A673 (cell line): ENCODE measurements around the gene RFXANK. TPM values are rescaled to one million over a fixed set of nuclear protein-coding genes. Genes with fewer than 3 reads are reported as not detected.
A peak's percentile ranks its signal among the peaks of the same experiment; 100 is the strongest.

ENCODE experiments used
- BruUV-seq: library from RNA; stranded (reverse); fragments of 400-500 nt; replicated peaks from 2 replicates; lab custom pipeline; 2021; lab: Mats Ljungman, UMichigan
- CTCF ChIA-PET: fragments of 300-600 bp; sonication (Branson Sonifier 250); formaldehyde crosslinking; loops from one replicate; lab custom pipeline; 2022; ENCODE audit warnings: antibody characterized with exemption; lab: Charles Lee
- POLR2A ChIA-PET: fragments of 300-600 bp; sonication (Branson Sonifier 250); formaldehyde crosslinking; loops from one replicate; lab custom pipeline; 2022; ENCODE audit warnings: antibody characterized with exemption; ENCODE audit not compliant: low non-redundant PET; lab: Charles Lee
- DNase-seq: peaks from one replicate; pipeline ENCODE4 v3.0.0-alpha.2; 2015; ENCODE audit warnings: low spot score
- H3K27ac ChIP-seq: fragments of 200-600 bp; sonication (generic); 2 replicates; pipeline ENCODE4 v1.5.1; 2016; ENCODE audit warnings: mixed run types, low read depth, mild to moderate bottlenecking, mixed read lengths, antibody characterized with exemption, low read length; ENCODE audit not compliant: poor library complexity, severe bottlenecking
- H3K27me3 ChIP-seq: fragments of 200-600 bp; sonication (generic); replicated peaks from 2 replicates; pipeline ENCODE4 v1.6.1; 2017; ENCODE audit warnings: mixed run types, low read depth, mild to moderate bottlenecking, mixed read lengths, antibody characterized with exemption, low read length; ENCODE audit not compliant: insufficient read depth, poor library complexity
- H3K36me3 ChIP-seq: fragments of 200-600 bp; sonication (generic); 2 replicates; pipeline ENCODE4 v1.6.1; 2016; ENCODE audit warnings: mixed run types, mild to moderate bottlenecking, mixed read lengths, antibody characterized with exemption, low read length; ENCODE audit not compliant: insufficient read depth, poor library complexity, severe bottlenecking
- H3K4me1 ChIP-seq: fragments of 200-600 bp; sonication (generic); 2 replicates; pipeline ENCODE4 v1.6.1; 2017; ENCODE audit warnings: mixed run types, mild to moderate bottlenecking, mixed read lengths, antibody characterized with exemption, low read length; ENCODE audit not compliant: insufficient read depth, poor library complexity, severe bottlenecking
- H3K4me3 ChIP-seq: fragments of 200-600 bp; sonication (generic); 2 replicates; pipeline ENCODE4 v1.5.1; 2016; ENCODE audit warnings: low read depth, mixed run types, mild to moderate bottlenecking, mixed read lengths, low read length; ENCODE audit not compliant: poor library complexity, severe bottlenecking
- H3K9me3 ChIP-seq: fragments of 200-600 bp; sonication (generic); 2 replicates; pipeline ENCODE4 v1.6.1; 2016; ENCODE audit warnings: mixed run types, low read depth, mild to moderate bottlenecking, mixed read lengths, antibody characterized with exemption, low read length; ENCODE audit not compliant: poor library complexity, severe bottlenecking
- CTCF ChIP-seq: fragments of 300-800, 200-600 bp; sonication (generic); conservative IDR thresholded peaks from 2 replicates; pipeline ENCODE4 v1.5.1; 2017; ENCODE audit warnings: low read depth, mild to moderate bottlenecking, antibody characterized with exemption, low read length, moderate library complexity, mixed read lengths
- EZH2 ChIP-seq: fragments of 200-600 bp; sonication (generic); IDR thresholded peaks from 2 replicates; pipeline ENCODE4 v1.6.1; 2017; ENCODE audit warnings: borderline replicate concordance, low read depth, mild to moderate bottlenecking, mixed read lengths, antibody characterized with exemption, low read length; ENCODE audit not compliant: poor library complexity, severe bottlenecking
- intact Hi-C: fragments of 100-400 bp; cut with micrococcal nuclease; formaldehyde crosslinking; loops from one replicate; pipeline ENCODE4 v1.10.0; 2022; ENCODE audit not compliant: unreplicated experiment
- total RNA-seq: library from RNA; stranded (reverse); gene quantifications from 2 replicates; pipeline ENCODE4 v1.2.3, GENCODE V29; 2021

Gene RFXANK
- total RNA-seq, 1 experiment from 2014 or later = 96.3 TPM

GRCh38 chr19:19224852-19225494 lies 32.9 kb downstream of the RFXANK start:
- Histone ChIP-seq H3K27ac (no peak overlapping the region), H3K36me3 (no peaks in the 10 kb centered on the region), H3K9me3 (no peaks in the 10 kb centered on the region), H3K4me1 (no peaks in the 10 kb centered on the region), H3K27me3 (peaks cover 27% of the 10 kb centered on the region), H3K4me3 (peak overlapping the region; percentile 35)
- ChIA-PET CTCF (interaction anchor here (0.5 to 1.6 kb wide), 2 partner anchors 9 to 75 kb away, joined by 3 to 7 read pairs; no protein-coding TSS in a partner anchor), POLR2A (interaction anchor here (0.6 kb wide), 1 partner anchor 127 kb away, joined by 3 read pairs; no protein-coding TSS in a partner anchor)
- TF ChIP-seq EZH2 = no peak
- TF ChIP-seq CTCF = peak; percentile 77
- peak; percentile 90 for DNase-seq
- BruUV-seq = no TSS peak
- intact Hi-C loops = loop anchor here (2.0 kb wide), 1 partner anchor 78 kb away; no protein-coding TSS in a partner anchor

GRCh38 chr19:19226204-19226603 lies 34.1 kb downstream of the RFXANK start:
- H3K9me3 ChIP-seq = no peaks in the 10 kb centered on the region
- intact Hi-C loops = no loop called here
- no TSS peak for BruUV-seq
- peaks cover 27% of the 10 kb centered on the region for H3K27me3 ChIP-seq
- CTCF ChIA-PET = interaction anchor here (0.5 kb wide), 1 partner anchor 80 kb away, joined by 4 read pairs; no protein-coding TSS in a partner anchor
- no peak for DNase-seq
- POLR2A ChIA-PET = no interaction called here
- H3K4me3 ChIP-seq = no peak overlapping the region
- no peaks in the 10 kb centered on the region for H3K4me1 ChIP-seq
- TF ChIP-seq CTCF (no peak), EZH2 (no peak)
- H3K27ac ChIP-seq = no peak overlapping the region
- H3K36me3 ChIP-seq = no peaks in the 10 kb centered on the region

- no peak for DNase-seq
- peaks cover 27% of the 10 kb centered on the region for H3K27me3 ChIP-seq
- H3K4me1 ChIP-seq = no peaks in the 10 kb centered on the region
- H3K36me3 ChIP-seq = no peaks in the 10 kb centered on the region
- H3K27ac ChIP-seq = no peak overlapping the region
- H3K9me3 ChIP-seq = no peaks in the 10 kb centered on the region
- POLR2A ChIA-PET = no interaction called here
- BruUV-seq = no TSS peak
- TF ChIP-seq EZH2 (no peak), CTCF (no peak)
- intact Hi-C loops = no loop called here
- no peak overlapping the region for H3K4me3 ChIP-seq
- CTCF ChIA-PET = no interaction called here
These were observed 34.6 kb downstream of the RFXANK start for GRCh38 chr19:19226663-19227062.
